Neutrophil (primary cell): Measurements from ENCODE around the gene RPS6KA2.

Experiments used
- H3K27ac ChIP-seq: fragments of 200-600 bp; sonication (generic); 2 replicates; pipeline ENCODE4 v1.5.1; 2016; ENCODE audit warnings: mild to moderate bottlenecking, moderate library complexity
- H3K27me3 ChIP-seq: fragments of 200-600 bp; sonication (generic); 2 replicates; pipeline ENCODE4 v1.6.0; 2016; ENCODE audit warnings: mild to moderate bottlenecking
- H3K36me3 ChIP-seq: fragments of 200-600 bp; sonication (generic); 2 replicates; pipeline ENCODE4 v1.5.1; 2017
- H3K4me1 ChIP-seq, 2 experiments: fragments of 200-600 bp in 1 of 2; sonication (generic) in 1 of 2; 1 replicate in 1 of 2; 2 replicates in 1 of 2; pipeline versions ENCODE4 v1.5.1 to v1.6.1; 2013 to 2016; ENCODE audit warnings: low read depth in 1 of 2, low read length in 1 of 2, mild to moderate bottlenecking in 1 of 2, moderate library complexity in 1 of 2; ENCODE audit not compliant: control insufficient read depth in 1 of 2, insufficient read depth in 1 of 2
- H3K4me3 ChIP-seq, 2 experiments: fragments of 200-600 bp in 1 of 2; sonication (generic) in 1 of 2; 1 replicate in 1 of 2; 2 replicates in 1 of 2; pipeline ENCODE4 v1.5.1; 2013 to 2016; ENCODE audit warnings: low read depth in 1 of 2, low read length in 1 of 2, mild to moderate bottlenecking in 1 of 2, moderate library complexity in 1 of 2
- H3K9me3 ChIP-seq: fragments of 200-600 bp; sonication (generic); 2 replicates; pipeline ENCODE4 v1.5.1; 2016
- TF ChIP-seq, protein P1 (sequence below): fragments of 200-600 bp; sonication (generic); IDR thresholded peaks from 2 replicates; pipeline ENCODE4 v1.5.1; 2016; ENCODE audit warnings: antibody characterized with exemption

Gene RPS6KA2

DNA sequence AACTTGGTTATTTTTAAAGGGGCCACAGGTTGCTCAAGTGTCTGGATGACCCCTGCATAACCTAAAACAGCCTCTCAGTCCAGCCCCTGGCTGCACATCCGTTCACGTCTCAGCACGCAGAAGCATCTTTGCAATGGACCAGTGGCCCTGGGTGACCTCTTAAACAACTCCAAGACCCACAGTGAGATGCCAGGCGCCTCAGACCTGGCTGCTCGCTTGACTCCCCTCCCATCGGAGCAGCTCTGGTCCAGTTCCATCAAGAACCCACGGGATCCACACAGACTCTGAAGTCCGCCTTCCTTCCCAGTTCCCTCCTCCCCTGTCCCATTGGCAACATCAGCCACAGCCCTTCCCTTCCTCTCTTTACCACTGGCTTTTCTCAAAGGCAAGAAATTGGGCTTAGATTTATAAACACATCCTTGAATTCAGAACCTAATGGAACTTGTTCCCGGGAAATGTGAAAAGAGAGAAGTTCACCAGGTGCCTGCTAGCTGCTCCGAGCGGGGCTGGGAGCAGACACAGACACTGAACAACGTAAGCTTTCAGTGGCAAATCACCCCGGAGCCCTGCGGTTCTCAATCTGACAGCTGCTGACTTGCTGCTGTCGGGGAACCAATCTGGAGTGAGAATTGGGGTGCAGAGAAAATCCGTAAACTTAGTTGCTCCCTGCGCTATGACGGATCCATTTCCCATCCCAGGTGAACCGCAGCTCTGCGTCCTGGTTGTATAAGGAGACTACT, 204.7 kb downstream of the RPS6KA2 start:
- no peak overlapping the region for H3K4me3 ChIP-seq
- H3K27me3 ChIP-seq, result no peaks in the 10 kb centered on the region

DNA sequence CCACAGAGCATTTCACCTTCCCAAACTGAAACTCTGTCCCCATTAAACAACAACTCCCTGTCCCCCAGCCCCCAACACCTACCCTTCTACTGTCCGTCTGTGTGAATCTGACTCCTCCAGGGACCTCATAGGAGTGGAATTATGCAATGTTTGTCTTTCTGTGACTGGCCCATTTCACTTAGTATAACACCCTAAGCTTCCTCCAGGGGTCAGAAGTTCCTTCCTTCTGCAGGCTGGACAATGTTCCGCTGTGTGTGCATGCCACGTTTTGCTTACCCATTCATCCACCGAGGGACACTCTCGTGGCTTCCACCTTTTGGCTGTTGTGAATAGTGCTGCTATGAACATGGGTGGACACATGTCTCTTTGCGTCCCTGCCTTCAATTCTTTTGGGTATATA, 206.7 kb downstream of the RPS6KA2 start:
- no peak overlapping the region for H3K4me3 ChIP-seq
- TF ChIP-seq, protein P1, sequence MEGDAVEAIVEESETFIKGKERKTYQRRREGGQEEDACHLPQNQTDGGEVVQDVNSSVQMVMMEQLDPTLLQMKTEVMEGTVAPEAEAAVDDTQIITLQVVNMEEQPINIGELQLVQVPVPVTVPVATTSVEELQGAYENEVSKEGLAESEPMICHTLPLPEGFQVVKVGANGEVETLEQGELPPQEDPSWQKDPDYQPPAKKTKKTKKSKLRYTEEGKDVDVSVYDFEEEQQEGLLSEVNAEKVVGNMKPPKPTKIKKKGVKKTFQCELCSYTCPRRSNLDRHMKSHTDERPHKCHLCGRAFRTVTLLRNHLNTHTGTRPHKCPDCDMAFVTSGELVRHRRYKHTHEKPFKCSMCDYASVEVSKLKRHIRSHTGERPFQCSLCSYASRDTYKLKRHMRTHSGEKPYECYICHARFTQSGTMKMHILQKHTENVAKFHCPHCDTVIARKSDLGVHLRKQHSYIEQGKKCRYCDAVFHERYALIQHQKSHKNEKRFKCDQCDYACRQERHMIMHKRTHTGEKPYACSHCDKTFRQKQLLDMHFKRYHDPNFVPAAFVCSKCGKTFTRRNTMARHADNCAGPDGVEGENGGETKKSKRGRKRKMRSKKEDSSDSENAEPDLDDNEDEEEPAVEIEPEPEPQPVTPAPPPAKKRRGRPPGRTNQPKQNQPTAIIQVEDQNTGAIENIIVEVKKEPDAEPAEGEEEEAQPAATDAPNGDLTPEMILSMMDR, result no peak
- no peaks in the 10 kb centered on the region for H3K4me1 ChIP-seq
- H3K9me3 ChIP-seq, result no peaks in the 10 kb centered on the region
- peaks cover 96% of the 10 kb centered on the region for H3K36me3 ChIP-seq
- H3K27ac ChIP-seq, result no peak overlapping the region
- no peaks in the 10 kb centered on the region for H3K27me3 ChIP-seq

More for the DNA sequence above, 204.7 kb downstream of the RPS6KA2 start:
- H3K9me3 ChIP-seq, result no peaks in the 10 kb centered on the region
- TF ChIP-seq, protein P1, result no peak
- no peaks in the 10 kb centered on the region for H3K4me1 ChIP-seq
- H3K36me3 ChIP-seq, result peaks cover 75% of the 10 kb centered on the region
- H3K27ac ChIP-seq, result no peak overlapping the region

DNA sequence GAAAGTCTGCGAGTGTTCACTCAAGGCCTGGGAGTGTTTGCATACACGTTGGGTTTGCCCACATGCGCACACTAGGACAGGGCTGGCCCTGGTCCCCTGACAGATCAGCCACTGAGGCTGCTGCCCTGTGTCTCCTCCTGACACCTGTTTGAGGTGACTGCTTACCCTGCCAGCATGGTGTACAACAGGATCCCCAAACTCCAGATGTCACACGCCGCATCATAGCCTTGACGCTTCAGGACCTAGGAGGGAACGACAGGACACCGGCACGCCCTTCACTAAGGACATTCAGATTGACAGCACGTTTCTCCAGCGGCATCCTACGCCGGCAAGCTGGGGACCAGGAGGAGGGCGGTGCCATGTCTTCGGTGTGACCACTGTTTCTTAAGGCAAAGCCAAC, 207.3 kb downstream of the RPS6KA2 start:
- H3K36me3 ChIP-seq, result peaks cover 100% of the 10 kb centered on the region
- no peaks in the 10 kb centered on the region for H3K9me3 ChIP-seq
- H3K27ac ChIP-seq, result no peak overlapping the region
- no peak overlapping the region for H3K4me3 ChIP-seq
- H3K27me3 ChIP-seq, result no peaks in the 10 kb centered on the region
- no peaks in the 10 kb centered on the region for H3K4me1 ChIP-seq
- TF ChIP-seq, protein P1, result no peak

- no peak overlapping the region for H3K27ac ChIP-seq
- no peak overlapping the region for H3K4me3 ChIP-seq
- no peaks in the 10 kb centered on the region for H3K4me1 ChIP-seq
- H3K36me3 ChIP-seq, result peaks cover 100% of the 10 kb centered on the region
- no peaks in the 10 kb centered on the region for H3K9me3 ChIP-seq
- H3K27me3 ChIP-seq, result no peaks in the 10 kb centered on the region
- TF ChIP-seq, protein P1, result no peak
Observed at GRCh38 chr6:166419286-166419685, 207.8 kb downstream of the RPS6KA2 start.

GRCh38 chr6:166418691-166419143, 208.3 kb downstream of the RPS6KA2 start:
- H3K36me3 ChIP-seq, result peaks cover 100% of the 10 kb centered on the region
- no peaks in the 10 kb centered on the region for H3K27me3 ChIP-seq
- TF ChIP-seq, protein P1, result no peak
- H3K9me3 ChIP-seq, result no peaks in the 10 kb centered on the region
- no peak overlapping the region for H3K27ac ChIP-seq
- no peaks in the 10 kb centered on the region for H3K4me1 ChIP-seq
- H3K4me3 ChIP-seq, result no peak overlapping the region
